GM08714 (cell line): ENCODE results near the gene UMOD.

Source experiments
- H3K4me3 ChIP-seq: fragments of 200-500 bp; sonication (Bioruptor generic); 2 replicates; pipeline ENCODE4 v1.5.1; 2014; ENCODE audit warnings: mild to moderate bottlenecking, low read length, inconsistent platforms
- ZNF274 ChIP-seq: IDR thresholded peaks from 2 replicates; pipeline ENCODE4 v1.6.1; 2012; ENCODE audit warnings: mild to moderate bottlenecking, low read depth, low read length

UMOD gene

GRCh38 chr16:20383106-20384029, 30.9 kb upstream of the UMOD start:
- H3K4me3 ChIP-seq = no peak overlapping the region
- TF ChIP-seq ZNF274 = no peak

- TF ChIP-seq ZNF274 = no peak
- no peak overlapping the region for H3K4me3 ChIP-seq
Measured at GRCh38 chr16:20382202-20382948, 29.9 kb upstream of the UMOD start.

GRCh38 chr16:20380782-20381181, 28.3 kb upstream of the UMOD start:
- H3K4me3 ChIP-seq = no peak overlapping the region
- no peak for TF ChIP-seq ZNF274

- no peak for TF ChIP-seq ZNF274
- no peak overlapping the region for H3K4me3 ChIP-seq
Measured at GRCh38 chr16:20377181-20377580, 24.7 kb upstream of the UMOD start.

GRCh38 chr16:20372701-20373100, 20.2 kb upstream of the UMOD start:
- H3K4me3 ChIP-seq = no peak overlapping the region
- TF ChIP-seq ZNF274 = no peak

GRCh38 chr16:20369452-20370054, 17.0 kb upstream of the UMOD start:
- H3K4me3 ChIP-seq = no peak overlapping the region
- TF ChIP-seq ZNF274 = no peak

- no peak for TF ChIP-seq ZNF274
- H3K4me3 ChIP-seq = no peak overlapping the region
Measured at GRCh38 chr16:20364051-20364450, 11.5 kb upstream of the UMOD start.

GRCh38 chr16:20363191-20363590, 10.7 kb upstream of the UMOD start:
- TF ChIP-seq ZNF274 = no peak
- no peak overlapping the region for H3K4me3 ChIP-seq

GRCh38 chr16:20359997-20360396, 7.5 kb upstream of the UMOD start:
- TF ChIP-seq ZNF274 = no peak

GRCh38 chr16:20355114-20355782, 2.7 kb upstream of the UMOD start:
- no peak for TF ChIP-seq ZNF274
- H3K4me3 ChIP-seq = no peak overlapping the region

More at GRCh38 chr16:20359997-20360396, 7.5 kb upstream of the UMOD start:
- H3K4me3 ChIP-seq = no peak overlapping the region

GRCh38 chr16:20353379-20353778, 864 bp upstream of the UMOD start:
- no peak for TF ChIP-seq ZNF274
- H3K4me3 ChIP-seq = no peak overlapping the region

GRCh38 chr16:20349615-20350014, 2.9 kb downstream of the UMOD start:
- no peak overlapping the region for H3K4me3 ChIP-seq
- TF ChIP-seq ZNF274 = no peak

GRCh38 chr16:20348365-20349185, 3.9 kb downstream of the UMOD start:
- H3K4me3 ChIP-seq = no peak overlapping the region
- no peak for TF ChIP-seq ZNF274

- no peak overlapping the region for H3K4me3 ChIP-seq
- TF ChIP-seq ZNF274 = no peak
Measured at GRCh38 chr16:20347666-20348364, 4.7 kb downstream of the UMOD start.
